HepG2 (cell line): ENCODE results near the gene RABGGTA. TPM values are rescaled to one million over a fixed set of nuclear protein-coding genes. Genes with fewer than 3 reads are reported as not detected.

Experiments
- HMG20B ChIP-seq: conservative IDR thresholded peaks from 2 replicates; pipeline ENCODE4 v1.6.1; 2016; ENCODE audit warnings: missing genetic modification reagents, missing compliant biosample characterization
- NR2F6 ChIP-seq, 2 experiments: IDR thresholded peaks; 2 replicates each; pipeline ENCODE4 v1.6.1; 2016; ENCODE audit warnings: antibody characterized with exemption in 1 of 2, mild to moderate bottlenecking in 1 of 2
- PHF20 ChIP-seq: sonication (generic); formaldehyde crosslinking; IDR thresholded peaks from 2 replicates; pipeline ENCODE4 v1.5.0; 2020; ENCODE audit warnings: mild to moderate bottlenecking, missing genetic modification reagents
- SMAD3 ChIP-seq: sonication (generic); formaldehyde crosslinking; IDR thresholded peaks from 2 replicates; pipeline ENCODE4 v1.4.0; 2020; ENCODE audit warnings: missing genetic modification reagents
- SOX6 ChIP-seq, 2 experiments: fragments of 450-650 bp in 1 of 2; sonication (generic) in 1 of 2; formaldehyde crosslinking in 1 of 2; IDR thresholded peaks; 2 replicates each; pipeline versions ENCODE4 v1.4.0 to v1.6.1; 2017 to 2020; ENCODE audit warnings: antibody characterized with exemption in 1 of 2, mild to moderate bottlenecking in 1 of 2, missing genetic modification reagents in 1 of 2
- SYNCRIP ChIP-seq: fragments of 200-400 bp; formaldehyde crosslinking; IDR thresholded peaks from 2 replicates; pipeline ENCODE4 v1.6.1; 2018; ENCODE audit warnings: mild to moderate bottlenecking, low read depth, low read length; ENCODE audit not compliant: insufficient read depth
- ZBTB3 ChIP-seq: sonication (generic); formaldehyde crosslinking; IDR thresholded peaks from 2 replicates; pipeline ENCODE4 v1.4.0; 2020; ENCODE audit warnings: low read depth, mild to moderate bottlenecking, moderate library complexity, missing genetic modification reagents, borderline replicate concordance
- ZNF510 ChIP-seq: sonication (generic); formaldehyde crosslinking; IDR thresholded peaks from 2 replicates; pipeline ENCODE4 v1.4.0; 2020; ENCODE audit warnings: low read depth, mild to moderate bottlenecking, missing genetic modification reagents
- ZNF552 ChIP-seq: sonication (generic); formaldehyde crosslinking; IDR thresholded peaks from 2 replicates; pipeline ENCODE4 v1.9.0; 2022; ENCODE audit warnings: missing genetic modification reagents, mild to moderate bottlenecking, borderline replicate concordance
- ZNF589 ChIP-seq: sonication (generic); formaldehyde crosslinking; conservative IDR thresholded peaks from 2 replicates; pipeline ENCODE4 v1.8.0; 2022; ENCODE audit warnings: mild to moderate bottlenecking, moderate library complexity, missing genetic modification reagents
- ZNF619 ChIP-seq: sonication (generic); formaldehyde crosslinking; IDR thresholded peaks from 2 replicates; pipeline ENCODE4 v1.4.0; 2020; ENCODE audit warnings: mild to moderate bottlenecking, missing genetic modification reagents
- ZSCAN21 ChIP-seq: sonication (generic); formaldehyde crosslinking; IDR thresholded peaks from 2 replicates; pipeline ENCODE4 v1.8.0; 2022; ENCODE audit warnings: mild to moderate bottlenecking, missing genetic modification reagents, moderate library complexity, borderline replicate concordance
- polyA plus RNA-seq, 8 experiments: library from polyadenylated mRNA; depleted of rRNA in 3 of 8; stranded (reverse) in 7 of 8; unstranded in 1 of 8; fragments of >200 nt; fragmentation: Illumina TruSeq in 4 of 8; extraction: Trizol in 4 of 8; gene quantifications; 2 replicates each; pipeline versions ENCODE4 v1.2.1 to v1.2.3, GENCODE V29; 2011 to 2016; ENCODE audit warnings: low read depth in 4 of 8, missing spikeins in 1 of 8, mixed read lengths in 1 of 8; ENCODE audit not compliant: insufficient read depth in 1 of 8
- total RNA-seq, 5 experiments: library from RNA; depleted of rRNA; stranded (reverse); fragments of >200 nt; fragmentation: Illumina TruSeq; extraction: Trizol; gene quantifications; 2 replicates each; pipeline ENCODE4 v1.2.3, GENCODE V29; 2016; ENCODE audit warnings: low read depth in 1 of 5
- TF ChIP-seq, protein P1 (sequence below): sonication (generic); formaldehyde crosslinking; IDR thresholded peaks from 2 replicates; pipeline ENCODE4 v1.5.0; 2020; ENCODE audit warnings: mild to moderate bottlenecking, missing genetic modification reagents, borderline replicate concordance
- TF ChIP-seq, protein P2 (sequence below): sonication (generic); formaldehyde crosslinking; IDR thresholded peaks from 2 replicates; pipeline ENCODE4 v1.4.0; 2020; ENCODE audit warnings: missing genetic modification reagents, low read depth, mild to moderate bottlenecking, borderline replicate concordance
- TF ChIP-seq, protein P3 (sequence below): sonication (generic); formaldehyde crosslinking; IDR thresholded peaks from 2 replicates; pipeline ENCODE4 v1.5.1; 2020; ENCODE audit warnings: mild to moderate bottlenecking, missing genetic modification reagents

The RABGGTA gene
- total and polyA plus RNA-seq, 2 of the 13 experiments (the other 11 are each of a cell fraction or from before 2014, with no cell fraction given) = 57.9 to 90.8 TPM

- TF ChIP-seq ZNF619 (peak; percentile 99), ZNF589 (CRISPR knock-in tag) (peak; percentile 99), PHF20 (peak; percentile 99), ZNF510 (peak; percentile 100), ZBTB3 (no peak; the same call in 1 of the 2 replicates), ZSCAN21 (CRISPR knock-in tag) (peak; percentile 99), HMG20B (CRISPR knock-in tag) (peak; percentile 85), ZNF552 (peak; percentile 98), NR2F6 (IDR thresholded peaks at IDR 0.05) (no peak), NR2F6 (CRISPR knock-in tag; IDR thresholded peaks at IDR 0.05) (peak; percentile 87), SYNCRIP (no peak), SMAD3 (no peak; the same call in none of the 2 replicates), SOX6 (IDR thresholded peaks at IDR 0.05) (no peak), SOX6 (CRISPR knock-in tag; IDR thresholded peaks at IDR 0.05) (peak; percentile 76)
- TF ChIP-seq, protein P1, sequence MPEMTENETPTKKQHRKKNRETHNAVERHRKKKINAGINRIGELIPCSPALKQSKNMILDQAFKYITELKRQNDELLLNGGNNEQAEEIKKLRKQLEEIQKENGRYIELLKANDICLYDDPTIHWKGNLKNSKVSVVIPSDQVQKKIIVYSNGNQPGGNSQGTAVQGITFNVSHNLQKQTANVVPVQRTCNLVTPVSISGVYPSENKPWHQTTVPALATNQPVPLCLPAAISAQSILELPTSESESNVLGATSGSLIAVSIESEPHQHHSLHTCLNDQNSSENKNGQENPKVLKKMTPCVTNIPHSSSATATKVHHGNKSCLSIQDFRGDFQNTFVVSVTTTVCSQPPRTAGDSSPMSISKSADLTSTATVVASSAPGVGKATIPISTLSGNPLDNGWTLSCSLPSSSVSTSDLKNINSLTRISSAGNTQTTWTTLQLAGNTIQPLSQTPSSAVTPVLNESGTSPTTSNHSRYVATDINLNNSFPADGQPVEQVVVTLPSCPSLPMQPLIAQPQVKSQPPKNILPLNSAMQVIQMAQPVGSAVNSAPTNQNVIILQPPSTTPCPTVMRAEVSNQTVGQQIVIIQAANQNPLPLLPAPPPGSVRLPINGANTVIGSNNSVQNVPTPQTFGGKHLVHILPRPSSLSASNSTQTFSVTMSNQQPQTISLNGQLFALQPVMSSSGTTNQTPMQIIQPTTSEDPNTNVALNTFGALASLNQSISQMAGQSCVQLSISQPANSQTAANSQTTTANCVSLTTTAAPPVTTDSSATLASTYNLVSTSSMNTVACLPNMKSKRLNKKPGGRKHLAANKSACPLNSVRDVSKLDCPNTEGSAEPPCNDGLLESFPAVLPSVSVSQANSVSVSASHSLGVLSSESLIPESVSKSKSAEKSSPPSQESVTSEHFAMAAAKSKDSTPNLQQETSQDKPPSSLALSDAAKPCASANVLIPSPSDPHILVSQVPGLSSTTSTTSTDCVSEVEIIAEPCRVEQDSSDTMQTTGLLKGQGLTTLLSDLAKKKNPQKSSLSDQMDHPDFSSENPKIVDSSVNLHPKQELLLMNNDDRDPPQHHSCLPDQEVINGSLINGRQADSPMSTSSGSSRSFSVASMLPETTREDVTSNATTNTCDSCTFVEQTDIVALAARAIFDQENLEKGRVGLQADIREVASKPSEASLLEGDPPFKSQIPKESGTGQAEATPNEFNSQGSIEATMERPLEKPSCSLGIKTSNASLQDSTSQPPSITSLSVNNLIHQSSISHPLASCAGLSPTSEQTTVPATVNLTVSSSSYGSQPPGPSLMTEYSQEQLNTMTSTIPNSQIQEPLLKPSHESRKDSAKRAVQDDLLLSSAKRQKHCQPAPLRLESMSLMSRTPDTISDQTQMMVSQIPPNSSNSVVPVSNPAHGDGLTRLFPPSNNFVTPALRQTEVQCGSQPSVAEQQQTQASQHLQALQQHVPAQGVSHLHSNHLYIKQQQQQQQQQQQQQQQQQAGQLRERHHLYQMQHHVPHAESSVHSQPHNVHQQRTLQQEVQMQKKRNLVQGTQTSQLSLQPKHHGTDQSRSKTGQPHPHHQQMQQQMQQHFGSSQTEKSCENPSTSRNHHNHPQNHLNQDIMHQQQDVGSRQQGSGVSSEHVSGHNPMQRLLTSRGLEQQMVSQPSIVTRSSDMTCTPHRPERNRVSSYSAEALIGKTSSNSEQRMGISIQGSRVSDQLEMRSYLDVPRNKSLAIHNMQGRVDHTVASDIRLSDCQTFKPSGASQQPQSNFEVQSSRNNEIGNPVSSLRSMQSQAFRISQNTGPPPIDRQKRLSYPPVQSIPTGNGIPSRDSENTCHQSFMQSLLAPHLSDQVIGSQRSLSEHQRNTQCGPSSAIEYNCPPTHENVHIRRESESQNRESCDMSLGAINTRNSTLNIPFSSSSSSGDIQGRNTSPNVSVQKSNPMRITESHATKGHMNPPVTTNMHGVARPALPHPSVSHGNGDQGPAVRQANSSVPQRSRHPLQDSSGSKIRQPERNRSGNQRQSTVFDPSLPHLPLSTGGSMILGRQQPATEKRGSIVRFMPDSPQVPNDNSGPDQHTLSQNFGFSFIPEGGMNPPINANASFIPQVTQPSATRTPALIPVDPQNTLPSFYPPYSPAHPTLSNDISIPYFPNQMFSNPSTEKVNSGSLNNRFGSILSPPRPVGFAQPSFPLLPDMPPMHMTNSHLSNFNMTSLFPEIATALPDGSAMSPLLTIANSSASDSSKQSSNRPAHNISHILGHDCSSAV (CRISPR knock-in tag) = peak; percentile 99
- TF ChIP-seq, protein P2, sequence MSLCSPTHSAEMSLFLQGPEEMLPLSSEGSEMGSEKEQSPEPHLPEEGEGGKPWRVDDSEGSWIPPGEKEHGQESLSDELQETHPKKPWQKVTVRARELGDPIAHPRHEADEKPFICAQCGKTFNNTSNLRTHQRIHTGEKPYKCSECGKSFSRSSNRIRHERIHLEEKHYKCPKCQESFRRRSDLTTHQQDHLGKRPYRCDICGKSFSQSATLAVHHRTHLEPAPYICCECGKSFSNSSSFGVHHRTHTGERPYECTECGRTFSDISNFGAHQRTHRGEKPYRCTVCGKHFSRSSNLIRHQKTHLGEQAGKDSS (CRISPR knock-in tag) = peak; percentile 99
- TF ChIP-seq, protein P3, sequence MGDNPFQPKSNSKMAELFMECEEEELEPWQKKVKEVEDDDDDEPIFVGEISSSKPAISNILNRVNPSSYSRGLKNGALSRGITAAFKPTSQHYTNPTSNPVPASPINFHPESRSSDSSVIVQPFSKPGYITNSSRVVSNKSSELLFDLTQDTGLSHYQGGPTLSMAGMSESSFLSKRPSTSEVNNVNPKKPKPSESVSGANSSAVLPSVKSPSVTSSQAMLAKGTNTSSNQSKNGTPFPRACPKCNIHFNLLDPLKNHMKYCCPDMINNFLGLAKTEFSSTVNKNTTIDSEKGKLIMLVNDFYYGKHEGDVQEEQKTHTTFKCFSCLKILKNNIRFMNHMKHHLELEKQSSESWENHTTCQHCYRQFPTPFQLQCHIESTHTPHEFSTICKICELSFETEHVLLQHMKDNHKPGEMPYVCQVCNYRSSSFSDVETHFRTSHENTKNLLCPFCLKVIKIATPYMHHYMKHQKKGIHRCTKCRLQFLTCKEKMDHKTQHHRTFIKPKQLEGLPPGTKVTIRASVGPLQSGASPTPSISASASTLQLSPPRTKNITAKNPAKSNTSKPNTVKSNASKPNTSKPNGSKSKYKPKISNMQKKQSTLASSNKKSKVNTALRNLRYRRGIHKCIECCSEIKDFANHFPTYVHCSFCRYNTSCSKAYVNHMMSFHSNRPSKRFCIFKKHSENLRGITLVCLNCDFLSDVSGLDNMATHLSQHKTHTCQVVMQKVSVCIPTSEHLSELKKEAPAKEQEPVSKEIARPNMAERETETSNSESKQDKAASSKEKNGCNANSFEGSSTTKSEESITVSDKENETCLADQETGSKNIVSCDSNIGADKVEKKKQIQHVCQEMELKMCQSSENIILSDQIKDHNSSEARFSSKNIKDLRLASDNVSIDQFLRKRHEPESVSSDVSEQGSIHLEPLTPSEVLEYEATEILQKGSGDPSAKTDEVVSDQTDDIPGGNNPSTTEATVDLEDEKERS (CRISPR knock-in tag) = peak; percentile 98
Measured at GRCh38 chr14:24271134-24271833, at the start of gene RABGGTA (continued).
